RWPE2 (cell line): ENCODE results near the gene SLC22A1.
"Not testable (repeated sequence)": the region's sequence is repeated elsewhere in the genome, so short reads cannot be mapped to it uniquely, and the experiment has no call there.

Experiments used
- ATAC-seq: fragments of 200-7000 bp; cut with Tn5 transposase; 3 replicates; pipeline ENCODE4 v1.9.1; 2021; ENCODE audit warnings: low read depth
- DNase-seq: peaks from one replicate; pipeline ENCODE4 v3.0.0-alpha.2; 2020; ENCODE audit warnings: low spot score
- H3K27ac ChIP-seq: fragments of 450-650 bp; 2 replicates; pipeline ENCODE4 v1.5.1; 2017; ENCODE audit warnings: mild to moderate bottlenecking; ENCODE audit not compliant: poor library complexity, severe bottlenecking
- H3K27me3 ChIP-seq: fragments of 250-450 bp; sonication (Bioruptor Pico); 2 replicates; pipeline ENCODE4 v1.5.1; 2021; ENCODE audit warnings: mild to moderate bottlenecking, moderate library complexity; ENCODE audit not compliant: insufficient read depth, poor library complexity, severe bottlenecking
- H3K36me3 ChIP-seq: fragments of 250-450 bp; sonication (Bioruptor Pico); 2 replicates; pipeline ENCODE4 v1.5.1; 2020; ENCODE audit warnings: low read depth, mild to moderate bottlenecking, moderate library complexity
- H3K4me1 ChIP-seq: fragments of 250-450 bp; sonication (Bioruptor Pico); 2 replicates; pipeline ENCODE4 v1.5.1; 2021; ENCODE audit warnings: mild to moderate bottlenecking, moderate library complexity; ENCODE audit not compliant: insufficient read depth, poor library complexity, severe bottlenecking
- H3K4me3 ChIP-seq: fragments of 250-450 bp; sonication (Bioruptor Pico); 2 replicates; pipeline ENCODE4 v1.5.1; 2021; ENCODE audit warnings: mild to moderate bottlenecking, moderate library complexity; ENCODE audit not compliant: severe bottlenecking
- H3K9me3 ChIP-seq: fragments of 250-450 bp; sonication (Bioruptor Pico); 2 replicates; pipeline ENCODE4 v1.5.1; 2021; ENCODE audit warnings: mild to moderate bottlenecking, moderate library complexity; ENCODE audit not compliant: severe bottlenecking
- CTCF ChIP-seq: fragments of 450-650 bp; IDR thresholded peaks from one replicate; pipeline ENCODE4 v1.5.1; 2017; ENCODE audit warnings: mild to moderate bottlenecking, moderate library complexity; ENCODE audit not compliant: poor library complexity, severe bottlenecking

The SLC22A1 gene

GRCh38 chr6:160133441-160134336, 12.1 kb downstream of the SLC22A1 start:
- DNase-seq (no peak), ATAC-seq (no peak)
- Histone ChIP-seq H3K27ac (no peak overlapping the region), H3K9me3 (no peaks in the 10 kb centered on the region), H3K4me1 (peaks cover 5% of the 10 kb centered on the region), H3K4me3 (no peak overlapping the region), H3K27me3 (no peaks in the 10 kb centered on the region), H3K36me3 (no peaks in the 10 kb centered on the region)
- TF ChIP-seq CTCF, result no peak

- H3K4me3 ChIP-seq, H3K27me3 ChIP-seq, ATAC-seq, DNase-seq, H3K27ac ChIP-seq, H3K9me3 ChIP-seq, H3K36me3 ChIP-seq: not testable (repeated sequence)
- peaks cover 11% of the 10 kb centered on the region for H3K4me1 ChIP-seq
Measured at GRCh38 chr6:160134337-160134751, 12.7 kb downstream of the SLC22A1 start.

GRCh38 chr6:160134779-160135547, 13.3 kb downstream of the SLC22A1 start:
- peaks cover 15% of the 10 kb centered on the region for H3K4me1 ChIP-seq
- ATAC-seq, result no peak
- no peak overlapping the region for H3K4me3 ChIP-seq
- TF ChIP-seq CTCF, result no peak
- DNase-seq, result no peak
- no peaks in the 10 kb centered on the region for H3K27me3 ChIP-seq
- no peaks in the 10 kb centered on the region for H3K36me3 ChIP-seq
- no peak overlapping the region for H3K27ac ChIP-seq
- H3K9me3 ChIP-seq, result no peaks in the 10 kb centered on the region

GRCh38 chr6:160135907-160136655, 14.5 kb downstream of the SLC22A1 start:
- no peak for ATAC-seq
- TF ChIP-seq CTCF, result no peak

More at GRCh38 chr6:160135907-160136655, 14.5 kb downstream of the SLC22A1 start:
- Histone ChIP-seq H3K36me3 (no peaks in the 10 kb centered on the region), H3K27me3 (no peaks in the 10 kb centered on the region), H3K9me3 (no peaks in the 10 kb centered on the region), H3K4me3 (no peak overlapping the region), H3K27ac (no peak overlapping the region), H3K4me1 (peaks cover 20% of the 10 kb centered on the region)
- DNase-seq, result no peak
